Loucy (cell line): Measurements from ENCODE around the gene SPIRE2.

ENCODE experiments used
- H2AFZ ChIP-seq: fragments of 200-600 bp; sonication (generic); 2 replicates; pipeline ENCODE4 v1.6.0; 2016; ENCODE audit warnings: antibody characterized with exemption, mild to moderate bottlenecking, low read length, moderate library complexity
- H3F3A ChIP-seq: fragments of 200-600 bp; 2 replicates; pipeline ENCODE4 v1.6.0; 2016; ENCODE audit warnings: antibody characterized with exemption, low read depth, mild to moderate bottlenecking
- H3K27me3 ChIP-seq: fragments of 200-600 bp; sonication (generic); 2 replicates; pipeline ENCODE4 v1.6.1; 2014; ENCODE audit warnings: low read length, mild to moderate bottlenecking; ENCODE audit not compliant: insufficient read depth, poor library complexity, severe bottlenecking
- H3K36me3 ChIP-seq: fragments of 200-600 bp; sonication (generic); 2 replicates; pipeline ENCODE4 v1.6.1; 2016; ENCODE audit warnings: low read length; ENCODE audit not compliant: insufficient read depth
- H3K4me1 ChIP-seq: fragments of 200-600 bp; sonication (generic); 2 replicates; pipeline ENCODE4 v1.5.1; 2014; ENCODE audit warnings: low read length, mild to moderate bottlenecking; ENCODE audit not compliant: insufficient read depth, poor library complexity, severe bottlenecking
- H3K4me2 ChIP-seq: fragments of 200-600 bp; sonication (generic); 2 replicates; pipeline ENCODE4 v1.6.0; 2014; ENCODE audit warnings: antibody characterized with exemption, low read length, low read depth, mild to moderate bottlenecking; ENCODE audit not compliant: poor library complexity, severe bottlenecking
- H3K4me3 ChIP-seq: fragments of 200-600 bp; sonication (generic); 2 replicates; pipeline ENCODE4 v1.5.1; 2014; ENCODE audit warnings: low read length, mild to moderate bottlenecking, mixed read lengths; ENCODE audit not compliant: poor library complexity, severe bottlenecking
- H3K79me2 ChIP-seq: fragments of 200-600 bp; sonication (generic); 2 replicates; pipeline ENCODE4 v1.6.1; 2014; ENCODE audit warnings: low read length; ENCODE audit not compliant: insufficient read depth
- H3K9ac ChIP-seq: fragments of 200-600 bp; sonication (generic); 2 replicates; pipeline ENCODE4 v1.6.0; 2014; ENCODE audit warnings: mild to moderate bottlenecking, low read depth, low read length, moderate library complexity; ENCODE audit not compliant: poor library complexity, severe bottlenecking
- H3K9me2 ChIP-seq: fragments of 200-600 bp; sonication (generic); replicated peaks from 2 replicates; pipeline ENCODE4 v1.6.1; 2016; ENCODE audit warnings: low read depth, low read length, mixed read lengths
- H3K9me3 ChIP-seq: fragments of 200-600 bp; sonication (generic); 2 replicates; pipeline ENCODE4 v1.6.1; 2014; ENCODE audit warnings: mild to moderate bottlenecking, antibody characterized with exemption, low read length, low read depth; ENCODE audit not compliant: insufficient read depth
- H4K20me1 ChIP-seq: fragments of 200-600 bp; sonication (generic); 2 replicates; pipeline ENCODE4 v1.6.0; 2014; ENCODE audit warnings: antibody characterized with exemption, low read length, mild to moderate bottlenecking; ENCODE audit not compliant: insufficient read depth, poor library complexity, severe bottlenecking
- CTCF ChIP-seq: fragments of 200-600 bp; sonication (generic); conservative IDR thresholded peaks from 2 replicates; pipeline ENCODE4 v1.5.1; 2014; ENCODE audit warnings: mild to moderate bottlenecking, antibody characterized with exemption, low read length
- EZH2phosphoT487 ChIP-seq: fragments of 200-600 bp; IDR thresholded peaks from 2 replicates; pipeline ENCODE4 v1.6.1; 2018; ENCODE audit warnings: antibody characterized with exemption, mild to moderate bottlenecking, moderate library complexity, borderline replicate concordance

SPIRE2 gene

GRCh38 chr16:89915303-89916232 is 87.3 kb downstream of the SPIRE2 start:
- H3K9me3 ChIP-seq, result no peaks in the 10 kb centered on the region
- no peaks in the 10 kb centered on the region for H3K27me3 ChIP-seq
- H3K4me2 ChIP-seq, result no peak overlapping the region
- peaks cover 16% of the 10 kb centered on the region; the same call in 1 of the 2 replicates for H3K79me2 ChIP-seq
- H3K36me3 ChIP-seq, result no peaks in the 10 kb centered on the region
- no peaks in the 10 kb centered on the region for H3K9me2 ChIP-seq
- TF ChIP-seq EZH2phosphoT487 (no peak), CTCF (no peak)
- H3K4me1 ChIP-seq, result peaks cover 26% of the 10 kb centered on the region
- no peak overlapping the region for H2AFZ ChIP-seq
- H4K20me1 ChIP-seq, result no peaks in the 10 kb centered on the region
- H3K4me3 ChIP-seq, result no peak overlapping the region
- H3F3A ChIP-seq, result no peaks in the 10 kb centered on the region
- H3K9ac ChIP-seq, result no peak overlapping the region

GRCh38 chr16:89917773-89918452 is 89.6 kb downstream of the SPIRE2 start:
- peak overlapping the region; percentile 90 for H3K9ac ChIP-seq

More at GRCh38 chr16:89917773-89918452, 89.6 kb downstream of the SPIRE2 start:
- peaks cover 18% of the 10 kb centered on the region; the same call in 1 of the 2 replicates for H3K79me2 ChIP-seq
- no peaks in the 10 kb centered on the region for H3K9me2 ChIP-seq
- H3F3A ChIP-seq, result no peaks in the 10 kb centered on the region
- H2AFZ ChIP-seq, result peak overlapping the region; percentile 41
- peak overlapping the region; percentile 81 for H3K4me3 ChIP-seq
- H3K27me3 ChIP-seq, result no peaks in the 10 kb centered on the region
- H3K36me3 ChIP-seq, result no peaks in the 10 kb centered on the region
- H4K20me1 ChIP-seq, result no peaks in the 10 kb centered on the region
- H3K4me1 ChIP-seq, result peaks cover 36% of the 10 kb centered on the region
- H3K9me3 ChIP-seq, result no peaks in the 10 kb centered on the region
- no peak for TF ChIP-seq CTCF
- no peak for TF ChIP-seq EZH2phosphoT487
- H3K4me2 ChIP-seq, result peak overlapping the region; percentile 95
